NCI-H526 (cell line): ENCODE measurements around the gene SLC2A13.

Experiments used
- DNase-seq, 2 experiments: peaks; one replicate each; lab custom pipeline; 2025; lab: John Stamatoyannopoulos, UW

The SLC2A13 gene

GRCh38 chr12:40105515-40106201 lies at the start of gene SLC2A13:
Gene SLC2A13 (minus strand): TSS chr12:40106081. CDS start chr12:40105808, 273 bp downstream.
- DNase-seq: peak; percentile 25 to 82

DNA sequence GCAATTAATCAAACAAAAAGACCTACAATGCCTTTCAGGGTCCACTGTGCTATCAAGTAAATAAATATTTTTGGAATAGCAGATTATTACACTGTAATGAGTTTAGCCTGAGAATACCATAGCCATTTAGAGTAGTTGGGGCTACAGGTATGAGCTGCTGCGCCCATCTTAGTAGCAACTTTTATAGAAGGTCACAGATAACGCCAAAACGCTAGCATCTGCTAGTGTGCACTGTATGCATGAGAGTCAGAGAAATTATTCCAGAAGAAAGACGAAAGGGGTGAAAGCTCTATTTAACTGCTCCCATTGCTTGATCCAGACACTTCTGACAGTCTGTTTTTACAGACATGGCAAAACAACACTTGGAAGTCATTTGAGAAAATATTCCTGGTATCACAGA lies 48.5 kb upstream of the SLC2A13 start:
- DNase-seq: no peak

GRCh38 chr12:40153432-40153831 lies 47.6 kb upstream of the SLC2A13 start:
- no peak for DNase-seq

- peak in 1 of 2 experiments; percentile 58 for DNase-seq
Measured at GRCh38 chr12:40152783-40153383, 47.0 kb upstream of the SLC2A13 start.

GRCh38 chr12:40149673-40150260 lies 43.9 kb upstream of the SLC2A13 start:
- peak in 1 of 2 experiments; percentile 12 for DNase-seq

GRCh38 chr12:40146800-40147797 lies 41.2 kb upstream of the SLC2A13 start:
- peak in 1 of 2 experiments; percentile 2 for DNase-seq

GRCh38 chr12:40145896-40146295 lies 40.0 kb upstream of the SLC2A13 start:
- no peak for DNase-seq

- no peak for DNase-seq
Measured at GRCh38 chr12:40144023-40144422, 38.1 kb upstream of the SLC2A13 start.

GRCh38 chr12:40142001-40142744 lies 36.3 kb upstream of the SLC2A13 start:
- no peak for DNase-seq

- DNase-seq: no peak
Measured at GRCh38 chr12:40138526-40138925, 32.6 kb upstream of the SLC2A13 start.

DNA sequence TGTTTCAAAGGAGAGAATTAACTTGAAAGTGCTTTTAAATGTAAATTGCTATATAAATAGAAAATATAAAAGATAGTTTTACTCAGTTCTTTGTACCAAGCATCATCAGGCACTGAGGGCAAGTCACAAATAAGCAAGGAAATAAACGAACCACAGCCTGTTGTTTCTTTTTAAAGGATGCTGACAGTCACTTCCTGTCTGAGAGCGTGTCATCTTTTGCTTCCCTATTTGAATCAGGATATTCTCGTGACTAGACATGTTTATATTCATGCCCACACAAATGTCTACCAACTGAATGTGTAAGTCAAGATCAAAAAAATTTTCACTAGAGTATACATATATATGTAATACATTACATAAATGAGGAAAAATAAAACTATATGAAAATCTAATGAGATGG lies 31.4 kb upstream of the SLC2A13 start:
- no peak for DNase-seq

DNA sequence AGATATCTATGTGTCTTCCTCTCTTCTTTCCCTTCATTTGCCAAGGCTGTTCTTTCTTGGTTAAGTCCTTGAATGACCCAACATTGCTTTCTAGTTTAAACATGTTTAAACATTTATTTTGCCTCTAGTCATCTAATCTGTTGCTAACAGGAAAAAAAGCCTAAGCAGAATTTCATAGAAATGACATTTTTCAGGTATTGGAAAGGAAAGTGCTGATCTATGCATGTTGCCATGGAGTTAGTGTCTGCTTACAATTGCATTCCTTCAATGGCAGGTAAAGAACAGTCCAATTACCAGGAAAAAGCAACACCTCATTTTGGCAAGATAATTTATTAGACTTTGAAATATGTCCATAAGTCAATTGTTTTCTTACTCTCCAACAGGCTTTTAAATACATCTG lies 21.5 kb upstream of the SLC2A13 start:
- DNase-seq: no peak

DNA sequence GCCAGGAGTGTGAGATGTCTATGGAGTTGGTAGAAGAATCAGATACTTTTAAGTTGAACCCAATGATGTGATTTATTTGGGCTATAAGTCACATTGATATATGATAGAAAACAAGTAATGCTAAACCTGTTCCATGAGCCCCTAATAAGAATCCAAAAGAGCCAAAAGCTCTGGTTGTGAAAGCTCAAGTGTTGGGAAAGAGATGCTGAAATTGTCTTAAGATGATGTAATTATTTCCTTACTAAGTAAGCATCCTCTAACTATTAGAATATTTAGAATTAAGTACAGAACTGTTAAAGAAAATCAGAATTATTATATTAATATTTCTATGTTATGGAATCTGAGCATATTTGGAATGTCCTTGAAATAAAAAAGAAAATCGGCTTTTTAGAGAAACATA lies 17.6 kb upstream of the SLC2A13 start:
- DNase-seq: no peak

DNA sequence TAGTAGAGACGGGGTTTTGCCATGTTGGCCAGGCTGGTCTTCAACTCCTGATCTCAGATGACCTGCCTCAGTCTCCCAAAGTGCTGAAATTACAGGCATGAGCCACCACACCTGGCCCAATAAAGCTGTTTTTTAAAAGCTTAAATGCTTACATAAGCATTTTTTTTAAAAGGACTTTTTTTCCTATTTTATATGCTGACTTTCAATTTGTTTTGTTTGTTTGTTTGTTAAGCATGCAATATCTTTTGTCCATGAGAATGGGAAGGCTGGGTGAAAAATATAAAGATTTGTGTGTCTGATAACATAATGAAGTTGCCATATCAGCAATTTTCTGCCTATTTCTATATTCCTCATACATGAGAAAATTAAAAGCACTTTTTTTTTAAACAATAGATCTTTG lies 17.0 kb upstream of the SLC2A13 start:
- DNase-seq: no peak

GRCh38 chr12:40117818-40118217 lies 11.9 kb upstream of the SLC2A13 start:
- no peak for DNase-seq

DNA sequence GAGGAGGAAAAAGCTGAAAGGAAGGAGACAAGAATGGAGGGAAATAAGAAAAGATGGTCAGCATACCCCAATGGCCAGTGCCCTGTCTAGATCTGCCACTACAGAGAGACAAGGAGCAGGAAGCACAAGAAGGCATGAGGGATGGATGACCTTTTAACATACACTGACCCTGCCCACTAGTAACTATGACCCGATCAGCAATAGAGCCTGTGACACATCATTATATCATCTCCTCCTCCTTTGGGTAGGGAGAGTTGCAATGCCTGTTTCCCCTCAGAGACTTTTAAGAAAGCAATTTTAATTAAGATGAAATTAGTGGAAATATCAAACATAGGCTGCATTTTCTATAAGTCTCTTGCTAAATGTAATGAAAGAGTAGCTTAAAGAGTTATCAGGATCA lies 4.7 kb upstream of the SLC2A13 start:
- DNase-seq: no peak

GRCh38 chr12:40107803-40108620 lies 2.1 kb upstream of the SLC2A13 start:
- DNase-seq: no peak

DNA sequence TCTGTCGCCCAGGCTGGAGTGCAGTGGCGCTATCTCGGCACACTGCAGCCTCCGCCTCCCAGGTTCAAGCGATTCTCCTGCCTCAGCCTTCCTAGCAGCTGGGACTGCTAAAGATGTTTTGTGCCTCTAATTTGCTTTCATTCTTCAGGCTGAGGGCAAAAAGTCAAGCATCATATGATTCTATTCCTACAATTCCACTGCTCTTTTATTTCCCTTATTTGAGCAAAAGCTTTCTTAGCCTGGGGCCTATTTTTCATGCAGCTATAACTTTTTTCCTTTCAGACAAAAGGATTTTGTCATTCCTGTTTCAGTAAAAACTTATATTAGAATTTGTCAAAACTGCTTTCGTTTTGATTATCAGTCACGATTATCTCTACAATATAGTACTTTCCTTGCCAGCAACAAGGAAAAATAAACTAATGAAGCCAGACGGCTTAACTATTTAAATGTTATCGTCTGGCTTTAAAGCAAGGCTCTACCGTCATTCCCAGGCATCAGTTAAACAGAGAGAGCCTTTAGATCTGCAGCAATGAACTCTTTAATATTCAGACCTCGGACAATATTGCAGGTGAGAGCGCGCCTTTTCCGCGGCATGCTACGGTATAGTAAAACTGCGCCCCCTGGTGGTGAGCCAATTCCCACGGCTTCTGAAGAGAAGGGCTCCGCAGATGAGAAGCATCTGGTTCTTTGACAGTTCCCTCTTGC lies 1.4 kb upstream of the SLC2A13 start:
- DNase-seq: peak; percentile 74 to 95

DNA sequence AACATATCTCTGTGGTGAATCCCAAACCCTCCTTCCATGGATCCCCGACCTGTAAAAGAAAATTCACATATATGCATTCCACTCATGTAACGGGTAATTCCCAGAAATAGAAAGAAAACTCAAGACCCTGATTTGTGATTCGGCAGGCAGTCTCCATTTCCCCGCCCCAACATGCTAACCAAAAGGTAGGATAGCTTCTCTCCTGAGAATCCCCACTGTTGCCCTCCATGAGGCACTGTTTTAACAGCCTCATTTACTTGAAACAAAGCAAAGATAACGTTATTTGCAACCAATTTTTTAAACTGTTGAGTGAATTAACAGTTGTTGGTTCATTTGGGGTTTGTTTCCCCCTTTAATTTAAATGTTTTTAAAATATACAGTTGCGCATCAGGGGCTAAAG lies 774 bp upstream of the SLC2A13 start:
- peak in 1 of 2 experiments; percentile 24 for DNase-seq

GRCh38 chr12:40106202-40106533 lies 287 bp upstream of the SLC2A13 start:
- DNase-seq: peak in 1 of 2 experiments; percentile 25
